BLaER1 treated with 17β-estradiol and CSF1 and Interleukin-3, amounts not matched to agents 10 nM and 100 nM (cell line): ENCODE data around the gene DDX42.

Experiments used
- H3K27ac ChIP-seq, 11 experiments: shearing (Covaris generic); formaldehyde crosslinking; 2 replicates each; pipeline ENCODE4 v1.8.1; 2022
- H3K27me3 ChIP-seq, 11 experiments: shearing (Covaris generic); formaldehyde crosslinking; 2 replicates each; pipeline ENCODE4 v1.8.1; 2022
- H3K36me3 ChIP-seq, 11 experiments: shearing (Covaris generic); formaldehyde crosslinking; 2 replicates each; pipeline ENCODE4 v1.8.1; 2022
- H3K4me1 ChIP-seq, 10 experiments: shearing (Covaris generic); formaldehyde crosslinking; 2 replicates each; pipeline ENCODE4 v1.8.1; 2022
- H3K4me2 ChIP-seq, 11 experiments: shearing (Covaris generic); formaldehyde crosslinking; 2 replicates each; pipeline ENCODE4 v1.8.1; 2022
- H3K4me3 ChIP-seq, 10 experiments: shearing (Covaris generic); formaldehyde crosslinking; 2 replicates each; pipeline ENCODE4 v1.8.1; 2022
- H3K9ac ChIP-seq, 11 experiments: shearing (Covaris generic); formaldehyde crosslinking; 2 replicates each; pipeline ENCODE4 v1.8.1; 2022
- H3K9me3 ChIP-seq, 11 experiments: shearing (Covaris generic); formaldehyde crosslinking; replicated peaks in 1 of 11; 2 replicates each; pipeline ENCODE4 v1.8.1; 2022
- H4K20me1 ChIP-seq, 11 experiments: shearing (Covaris generic); formaldehyde crosslinking; 2 replicates each; pipeline ENCODE4 v1.8.1; 2022
- Cebpa-rat ChIP-seq, 11 experiments: shearing (Covaris generic); IDR thresholded peaks; 2 replicates each; pipeline ENCODE4 v1.8.1; 2022

DDX42 gene, protein sequence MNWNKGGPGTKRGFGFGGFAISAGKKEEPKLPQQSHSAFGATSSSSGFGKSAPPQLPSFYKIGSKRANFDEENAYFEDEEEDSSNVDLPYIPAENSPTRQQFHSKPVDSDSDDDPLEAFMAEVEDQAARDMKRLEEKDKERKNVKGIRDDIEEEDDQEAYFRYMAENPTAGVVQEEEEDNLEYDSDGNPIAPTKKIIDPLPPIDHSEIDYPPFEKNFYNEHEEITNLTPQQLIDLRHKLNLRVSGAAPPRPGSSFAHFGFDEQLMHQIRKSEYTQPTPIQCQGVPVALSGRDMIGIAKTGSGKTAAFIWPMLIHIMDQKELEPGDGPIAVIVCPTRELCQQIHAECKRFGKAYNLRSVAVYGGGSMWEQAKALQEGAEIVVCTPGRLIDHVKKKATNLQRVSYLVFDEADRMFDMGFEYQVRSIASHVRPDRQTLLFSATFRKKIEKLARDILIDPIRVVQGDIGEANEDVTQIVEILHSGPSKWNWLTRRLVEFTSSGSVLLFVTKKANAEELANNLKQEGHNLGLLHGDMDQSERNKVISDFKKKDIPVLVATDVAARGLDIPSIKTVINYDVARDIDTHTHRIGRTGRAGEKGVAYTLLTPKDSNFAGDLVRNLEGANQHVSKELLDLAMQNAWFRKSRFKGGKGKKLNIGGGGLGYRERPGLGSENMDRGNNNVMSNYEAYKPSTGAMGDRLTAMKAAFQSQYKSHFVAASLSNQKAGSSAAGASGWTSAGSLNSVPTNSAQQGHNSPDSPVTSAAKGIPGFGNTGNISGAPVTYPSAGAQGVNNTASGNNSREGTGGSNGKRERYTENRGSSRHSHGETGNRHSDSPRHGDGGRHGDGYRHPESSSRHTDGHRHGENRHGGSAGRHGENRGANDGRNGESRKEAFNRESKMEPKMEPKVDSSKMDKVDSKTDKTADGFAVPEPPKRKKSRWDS

DNA sequence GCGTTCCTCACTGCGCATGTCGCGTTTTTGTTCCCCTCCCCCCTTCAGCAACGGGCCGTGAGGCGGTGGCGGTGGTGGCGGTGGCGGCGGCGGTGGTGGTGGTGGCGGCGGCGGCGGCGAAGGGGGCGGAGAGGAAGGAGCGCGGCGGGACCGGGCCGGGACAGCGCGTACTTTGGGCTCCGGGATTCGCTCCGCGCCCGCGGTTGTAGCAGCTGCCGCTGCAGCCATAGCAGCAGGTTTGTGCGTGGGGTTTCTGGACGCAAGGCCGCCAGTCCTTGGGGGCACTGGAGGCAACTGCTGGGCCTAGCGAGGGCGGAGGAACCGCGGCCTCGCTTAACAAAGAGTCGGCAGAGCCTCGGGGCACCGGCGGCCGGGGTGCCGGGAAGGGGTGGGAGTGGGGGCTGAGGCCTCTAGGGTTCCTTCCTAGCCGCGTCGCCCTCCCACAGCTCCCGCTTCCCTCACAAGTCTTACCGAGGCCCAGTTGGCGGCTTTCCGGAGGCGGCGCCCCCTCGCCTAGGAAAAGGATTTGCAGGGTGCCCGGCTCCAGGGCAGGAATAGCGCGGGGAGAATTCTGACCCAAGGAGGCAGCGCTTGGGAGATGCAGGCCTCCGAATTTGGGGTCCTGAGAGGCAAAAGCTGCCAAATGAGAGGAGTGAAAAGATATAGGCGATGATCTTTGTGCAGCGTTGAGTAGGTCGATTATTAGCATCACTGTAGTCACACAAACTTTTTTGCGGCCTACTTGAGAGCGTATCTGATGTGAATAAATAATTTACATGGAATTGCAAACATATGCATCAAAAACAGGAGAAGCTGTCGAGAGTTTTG is at the start of gene DDX42:
Gene DDX42, plus strand, starts transcription at position 30 of the 828 bp plus-strand sequence. CDS start 12,880 bp downstream, outside the sequence.
- peaks cover 50 to 88% (median 81%) of the 10 kb centered on the region in 11 experiments for H4K20me1 ChIP-seq
- peaks cover 32 to 68% (median 50%) of the 10 kb centered on the region in 11 experiments for H3K36me3 ChIP-seq
- TF ChIP-seq Cebpa-rat (IDR thresholded peaks at IDR 0.05), result no peak
- no peaks in the 10 kb centered on the region for H3K27me3 ChIP-seq
- peak within 1 kb of the TSS; percentile 89 to 98 (median 95) for H3K27ac ChIP-seq
- no peaks in the 10 kb centered on the region for H3K9me3 ChIP-seq
- H3K4me3 ChIP-seq, result peak within 1 kb of the TSS; percentile 82 to 92 (median 86)
- H3K4me1 ChIP-seq, result peaks cover 37 to 65% (median 51%) of the 10 kb centered on the region in 10 experiments
- peak within 1 kb of the TSS; percentile 90 to 97 (median 94) for H3K9ac ChIP-seq
- H3K4me2 ChIP-seq, result peak within 1 kb of the TSS; percentile 83 to 99 (median 91)

DNA sequence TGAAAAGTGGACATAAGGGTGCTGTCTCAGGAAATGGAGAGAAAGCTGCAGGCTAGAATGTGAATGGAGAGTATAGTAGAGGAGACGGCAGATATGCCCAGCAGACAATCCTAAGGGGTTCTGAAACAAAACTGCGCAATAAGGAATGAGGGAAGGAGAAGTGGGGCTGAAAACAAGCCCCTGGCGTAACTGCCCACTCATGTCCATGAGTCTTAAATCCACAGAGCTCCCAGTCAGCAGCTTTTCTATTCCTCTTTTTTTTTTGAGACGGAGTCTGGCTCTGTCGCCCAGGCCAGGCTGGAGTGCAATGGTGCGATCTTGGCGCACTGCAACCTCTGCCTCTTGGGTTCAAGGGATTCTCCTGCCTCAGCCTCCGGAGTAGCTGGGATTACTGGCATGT is 38.3 kb upstream of the DDX42 start:
- peaks cover 4 to 44% (median 25%) of the 10 kb centered on the region in 11 experiments; a peak in 18 of 22 replicates for H3K36me3 ChIP-seq
- no peaks in the 10 kb centered on the region for H3K9me3 ChIP-seq
- no peak for TF ChIP-seq Cebpa-rat (IDR thresholded peaks at IDR 0.05)
- H3K27me3 ChIP-seq, result no peaks in the 10 kb centered on the region
- peaks cover 0 to 46% (median 8%) of the 10 kb centered on the region in 11 experiments; a peak in 11 of 22 replicates for H4K20me1 ChIP-seq
- no peak overlapping the region for H3K4me3 ChIP-seq
- H3K4me1 ChIP-seq, result peaks cover 7 to 57% (median 7%) of the 10 kb centered on the region in 10 experiments
- H3K4me2 ChIP-seq, result peak overlapping the region in 3 of 11 experiments; percentile 46 to 70 (median 66); a peak in 6 of 22 replicates
- no peak overlapping the region for H3K9ac ChIP-seq
- no peak overlapping the region for H3K27ac ChIP-seq

DNA sequence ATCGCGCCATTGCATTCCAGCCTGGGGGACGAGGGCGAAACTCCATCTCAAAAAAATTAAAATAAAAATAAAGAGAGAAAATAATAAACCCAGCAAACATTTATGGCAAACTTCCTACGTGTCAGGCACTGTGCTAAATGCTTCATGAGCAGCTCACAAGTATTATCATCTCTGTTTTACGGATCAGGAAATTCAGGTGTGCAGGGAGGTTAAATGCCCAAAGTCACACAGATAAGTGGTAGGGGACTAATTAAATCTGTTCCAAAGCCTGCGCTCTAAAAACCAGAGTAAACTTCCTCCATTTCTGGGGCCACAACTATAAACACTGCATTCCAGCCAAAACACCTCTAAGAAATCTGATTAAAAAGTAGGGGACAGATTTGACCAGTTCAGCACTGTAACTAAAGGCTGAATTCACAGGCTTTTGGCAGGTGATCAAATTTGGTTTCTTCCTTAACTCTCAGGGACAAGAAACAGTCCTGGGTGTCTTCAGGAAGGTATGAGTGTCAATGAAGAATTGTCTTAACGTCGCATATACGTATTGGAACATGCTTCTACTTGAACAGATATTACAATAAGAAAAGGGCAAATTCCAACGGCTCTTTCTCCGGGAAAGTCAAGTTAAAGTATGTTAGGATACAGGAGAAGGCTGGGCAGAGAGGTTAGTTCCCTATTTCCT is 33.4 kb upstream of the DDX42 start:
- peaks cover 0 to 13% (median 4%) of the 10 kb centered on the region in 11 experiments; a peak in 9 of 22 replicates for H4K20me1 ChIP-seq
- peaks cover 3 to 34% (median 15%) of the 10 kb centered on the region in 11 experiments; a peak in 21 of 22 replicates for H3K36me3 ChIP-seq
- no peaks in the 10 kb centered on the region for H3K9me3 ChIP-seq
- peak overlapping the region; percentile 84 to 99 (median 88) for H3K4me3 ChIP-seq
- peak overlapping the region; percentile 80 to 94 (median 87) for H3K4me2 ChIP-seq
- H3K9ac ChIP-seq, result peak overlapping the region; percentile 90 to 96 (median 93)
- peaks cover 24 to 53% (median 30%) of the 10 kb centered on the region in 10 experiments for H3K4me1 ChIP-seq
- no peaks in the 10 kb centered on the region for H3K27me3 ChIP-seq
- no peak for TF ChIP-seq Cebpa-rat (IDR thresholded peaks at IDR 0.05)
- H3K27ac ChIP-seq, result peak overlapping the region; percentile 82 to 93 (median 89)

DNA sequence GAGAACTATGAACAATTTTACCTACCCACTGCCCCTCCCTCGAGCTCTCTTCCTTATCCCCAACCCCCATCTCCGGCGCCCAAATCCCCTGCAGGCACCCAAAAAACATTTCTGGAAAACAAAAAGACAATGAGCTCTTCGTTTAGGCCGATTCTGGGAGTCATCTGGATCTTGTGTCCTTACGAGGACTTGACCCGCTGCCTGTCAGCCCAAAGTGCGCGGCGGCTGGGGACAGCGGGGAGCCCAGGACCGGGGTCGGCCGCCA is 32.9 kb upstream of the DDX42 start:
- Histone ChIP-seq H4K20me1 (peaks cover 0 to 12% (median 0%) of the 10 kb centered on the region in 11 experiments; a peak in 9 of 22 replicates), H3K4me2 (peak overlapping the region; percentile 80 to 94 (median 87)), H3K4me3 (peak overlapping the region; percentile 84 to 99 (median 88)), H3K9me3 (no peaks in the 10 kb centered on the region), H3K27me3 (no peaks in the 10 kb centered on the region), H3K27ac (peak overlapping the region; percentile 82 to 93 (median 89)), H3K9ac (peak overlapping the region; percentile 90 to 96 (median 93)), H3K36me3 (peaks cover 8 to 34% (median 16%) of the 10 kb centered on the region in 11 experiments; a peak in 21 of 22 replicates), H3K4me1 (peaks cover 24 to 48% (median 28%) of the 10 kb centered on the region in 10 experiments)
- no peak for TF ChIP-seq Cebpa-rat (IDR thresholded peaks at IDR 0.05)

DNA sequence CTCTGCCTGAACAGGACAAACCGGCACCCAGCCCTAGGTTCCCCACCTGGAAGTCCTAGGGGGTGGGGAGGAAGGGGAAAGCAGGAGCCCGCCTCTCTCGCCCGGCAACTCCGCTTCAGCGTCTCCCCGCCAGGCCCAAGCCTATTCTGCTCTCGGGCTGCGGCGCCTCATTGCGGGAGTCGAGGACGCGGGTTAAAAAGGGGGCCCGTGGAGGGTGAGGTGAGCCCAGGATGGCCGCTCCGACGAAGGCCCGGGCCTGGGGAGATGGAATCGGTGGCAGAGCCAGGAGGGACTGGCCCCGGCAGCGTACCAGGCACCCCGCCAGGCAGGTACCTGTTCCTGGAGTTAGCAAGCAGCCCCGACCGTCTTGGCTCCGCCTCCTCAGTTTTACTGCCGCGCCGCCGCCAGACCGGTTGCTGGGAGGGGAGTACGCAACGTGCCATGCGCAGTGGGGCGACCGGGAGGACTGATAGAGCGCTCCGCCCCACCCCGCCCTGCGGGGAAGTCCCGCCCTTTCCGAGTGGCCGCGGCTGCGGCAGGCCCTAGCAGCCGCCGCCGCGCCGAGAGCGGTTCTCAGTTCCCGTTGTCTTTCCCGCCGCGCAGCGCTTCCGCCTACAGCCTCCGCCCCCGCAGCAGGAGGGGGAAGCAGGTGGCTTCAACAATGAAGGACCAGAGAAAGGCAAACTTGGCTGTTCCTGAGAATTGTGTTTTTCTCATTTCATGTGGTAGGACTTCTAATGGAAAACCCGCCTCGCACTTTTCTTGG is 32.4 kb upstream of the DDX42 start, which contains the start of gene STRADA:
Gene STRADA, minus strand, starts transcription at position 392 of the 766 bp plus-strand sequence. CDS start 13,430 bp downstream, outside the sequence.
- H3K4me3 ChIP-seq, result peak within 1 kb of the TSS; percentile 84 to 99 (median 88)
- H3K27ac ChIP-seq, result peak within 1 kb of the TSS; percentile 82 to 93 (median 89)
- H4K20me1 ChIP-seq, result peaks cover 0 to 10% (median 0%) of the 10 kb centered on the region in 11 experiments; a peak in 3 of 22 replicates
- H3K9ac ChIP-seq, result peak within 1 kb of the TSS; percentile 90 to 96 (median 93)
- H3K27me3 ChIP-seq, result no peaks in the 10 kb centered on the region
- peaks cover 23 to 43% (median 28%) of the 10 kb centered on the region in 10 experiments for H3K4me1 ChIP-seq
- no peak for TF ChIP-seq Cebpa-rat (IDR thresholded peaks at IDR 0.05)
- H3K36me3 ChIP-seq, result peaks cover 11 to 39% (median 21%) of the 10 kb centered on the region in 11 experiments; a peak in 21 of 22 replicates
- peak within 1 kb of the TSS; percentile 83 to 96 (median 91) for H3K4me2 ChIP-seq
- H3K9me3 ChIP-seq, result no peaks in the 10 kb centered on the region

DNA sequence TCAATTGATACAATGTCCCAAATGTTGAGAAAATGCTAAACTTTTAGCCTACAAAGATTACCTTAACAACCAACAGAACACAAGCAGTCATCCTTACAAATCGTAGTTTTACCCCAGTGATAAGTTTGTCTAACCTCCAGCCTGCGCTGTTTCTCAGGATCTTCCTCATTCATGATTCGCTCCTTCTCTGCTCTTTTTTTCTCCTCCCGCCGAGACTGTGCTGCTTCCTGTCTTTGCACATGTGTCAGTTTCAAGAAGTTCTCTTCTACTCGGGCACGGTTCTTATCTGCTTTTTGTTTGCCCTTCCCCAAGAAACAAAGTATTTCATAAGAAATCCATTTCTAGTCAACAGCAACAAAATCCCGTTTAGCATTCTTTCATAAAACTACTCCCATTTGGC is 22.2 kb upstream of the DDX42 start:
- Histone ChIP-seq H3K4me2 (peak overlapping the region; percentile 23 to 80 (median 59)), H3K9ac (peak overlapping the region in 10 of 11 experiments; percentile 8 to 63 (median 52); a peak in 17 of 22 replicates), H3K9me3 (no peaks in the 10 kb centered on the region), H3K4me3 (peak overlapping the region in 3 of 10 experiments; percentile 16 to 37 (median 28); a peak in 3 of 20 replicates), H3K36me3 (peaks cover 82 to 100% (median 96%) of the 10 kb centered on the region in 11 experiments), H3K27ac (peak overlapping the region in 10 of 11 experiments; percentile 6 to 71 (median 54); a peak in 18 of 22 replicates), H4K20me1 (0 out of 22 replicates have a peak, but pooled peaks cover 0 to 12% (median 0%) of the 10 kb centered on the region in 11 experiments), H3K27me3 (no peaks in the 10 kb centered on the region), H3K4me1 (peaks cover 11 to 33% (median 23%) of the 10 kb centered on the region in 10 experiments)
- no peak for TF ChIP-seq Cebpa-rat (IDR thresholded peaks at IDR 0.05)

DNA sequence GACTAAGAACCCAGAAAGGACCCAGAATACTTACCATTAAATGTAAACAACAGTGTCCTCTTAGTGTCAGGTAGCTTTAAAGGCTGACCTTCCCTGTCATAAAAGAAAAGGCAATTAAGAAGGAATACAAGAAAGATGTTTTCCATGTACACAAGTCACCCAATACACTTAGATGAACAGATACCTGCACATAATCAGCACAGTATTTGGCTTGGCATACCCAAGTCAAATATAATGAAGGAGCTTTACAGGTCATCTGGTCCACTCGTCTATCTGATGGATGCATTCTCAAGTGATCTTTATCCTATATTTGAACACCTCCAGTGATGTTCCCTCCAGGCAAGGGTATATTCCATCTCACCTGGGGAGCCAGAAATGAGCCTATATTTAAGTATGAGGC is 21.3 kb upstream of the DDX42 start:
- Histone ChIP-seq H3K27me3 (no peaks in the 10 kb centered on the region), H4K20me1 (0 out of 22 replicates have a peak, but pooled peaks cover 0 to 15% (median 0%) of the 10 kb centered on the region in 11 experiments), H3K27ac (peak overlapping the region in 5 of 11 experiments; percentile 13 to 71 (median 64); a peak in 6 of 22 replicates), H3K9ac (peak overlapping the region in 1 of 11 experiments; percentile 19; a peak in 1 of 22 replicates), H3K9me3 (no peaks in the 10 kb centered on the region), H3K4me1 (peaks cover 11 to 42% (median 27%) of the 10 kb centered on the region in 10 experiments), H3K4me3 (no peak overlapping the region), H3K36me3 (peaks cover 80 to 100% (median 96%) of the 10 kb centered on the region in 11 experiments), H3K4me2 (peak overlapping the region in 10 of 11 experiments; percentile 7 to 80 (median 64); a peak in 10 of 22 replicates)
- TF ChIP-seq Cebpa-rat (IDR thresholded peaks at IDR 0.05), result no peak
